Measurements from ENCODE around the gene ISYNA1.

GRCh38 chr19:18419195-18419698 is 18.7 kb downstream of the ISYNA1 start, which contains the start of gene SSBP4:
- TF ChIP-seq POLR2A (IDR thresholded peaks at IDR 0.05) (no peak), CTCF (IDR thresholded peaks at IDR 0.05) (peak in 3 of 4 experiments; percentile 21 to 67 (median 62))

Data from prostate gland (tissue), 2 donors.